GM12864 (cell line): ENCODE data around the gene COP1.

Experiments
- DNase-seq: peaks from one replicate; pipeline ENCODE4 v3.0.0-alpha.2; 2011; ENCODE audit warnings: low read depth
- H3K4me3 ChIP-seq: 2 replicates; pipeline ENCODE4 v1.5.1; 2011; ENCODE audit warnings: mild to moderate bottlenecking, low read depth, low read length, control low read depth
- CTCF ChIP-seq: IDR thresholded peaks from 2 replicates; pipeline ENCODE4 v1.5.1; 2011; ENCODE audit warnings: low read depth, mild to moderate bottlenecking, moderate library complexity, low read length, control low read depth, inconsistent platforms; ENCODE audit errors: missing control alignments

COP1 gene

GRCh38 chr1:176051902-176052518, 155.1 kb downstream of the COP1 start:
- no peak overlapping the region for H3K4me3 ChIP-seq
- DNase-seq: no peak
- TF ChIP-seq CTCF: no peak

DNA sequence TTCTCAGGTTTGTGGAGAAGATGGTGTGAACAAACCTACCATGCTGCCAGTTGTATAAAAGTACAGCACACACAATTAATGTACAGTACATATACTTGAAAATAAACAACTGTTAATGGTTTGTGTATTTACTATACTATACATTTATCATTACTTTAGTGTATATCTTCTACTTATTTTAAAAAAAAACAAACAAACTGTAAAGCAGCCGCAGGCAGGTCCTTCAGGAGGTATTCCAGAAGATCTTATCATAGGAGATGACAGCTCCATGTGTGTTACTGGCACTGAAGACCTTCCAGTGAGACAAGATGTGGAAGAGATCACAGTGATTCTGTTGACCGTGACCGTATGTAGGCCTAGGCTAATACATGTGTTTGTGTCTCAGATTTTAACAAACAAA, 155.7 kb downstream of the COP1 start:
- no peak overlapping the region for H3K4me3 ChIP-seq
- no peak for DNase-seq
- TF ChIP-seq CTCF: no peak

- DNase-seq: no peak
- no peak overlapping the region for H3K4me3 ChIP-seq
- TF ChIP-seq CTCF: no peak
Observed at GRCh38 chr1:176049582-176049981, 157.5 kb downstream of the COP1 start.

GRCh38 chr1:176046926-176047325, 160.2 kb downstream of the COP1 start:
- H3K4me3 ChIP-seq: no peak overlapping the region
- DNase-seq: no peak
- TF ChIP-seq CTCF: no peak

DNA sequence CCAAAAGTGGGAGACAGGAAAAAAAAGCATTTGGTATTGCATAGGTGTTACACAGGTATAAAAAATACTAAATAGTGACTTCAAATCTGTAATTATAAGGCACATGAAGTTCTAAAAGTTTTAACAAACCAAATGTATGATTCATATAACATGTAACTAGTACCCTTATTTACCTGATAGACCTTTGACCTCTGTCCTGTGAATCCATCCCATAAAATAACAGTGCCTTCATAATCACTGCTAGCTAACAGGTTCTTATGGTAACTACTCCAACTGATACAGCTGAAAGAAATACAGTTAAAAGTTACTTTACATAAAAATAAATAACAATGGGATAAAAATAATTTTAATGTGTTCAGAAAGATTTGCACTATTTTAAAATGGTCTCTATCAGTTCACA, 163.5 kb downstream of the COP1 start:
- TF ChIP-seq CTCF: no peak
- no peak overlapping the region for H3K4me3 ChIP-seq
- DNase-seq: no peak

GRCh38 chr1:176033881-176034280, 173.2 kb downstream of the COP1 start:
- H3K4me3 ChIP-seq: no peak overlapping the region
- DNase-seq: no peak
- no peak for TF ChIP-seq CTCF

GRCh38 chr1:176033474-176033873, 173.6 kb downstream of the COP1 start:
- H3K4me3 ChIP-seq: no peak overlapping the region
- TF ChIP-seq CTCF: no peak
- DNase-seq: no peak
